NCI-H460 (cell line): Measurements from ENCODE around the gene CCDC180. TPM values are rescaled to one million over a fixed set of nuclear protein-coding genes. Genes with fewer than 3 reads are reported as not detected.

Experiments used
- small RNA-seq, 2 experiments: library from RNA; depleted of rRNA; stranded (forward); fragments of <200 nt; gene quantifications; one replicate each; pipeline ENCODE3, GENCODE V24; 2014
- total RNA-seq: library from RNA; depleted of rRNA; stranded (reverse); fragments of >200 nt; shearing (Covaris generic); gene quantifications from 2 replicates; pipeline ENCODE4 v1.2.3, GENCODE V29; 2014; rRNA removed

CCDC180 gene
- total RNA-seq, 1 experiment from 2014 or later, result 1.9 TPM

Small RNA genes within 50 kb of the gene (small RNA-seq; reads per million reads assigned to genes)
- gene AL512590.2 (0 reads per million in 2 experiments), gene CCDC180 (0 reads per million in 2 experiments)

Other genes starting within 250 kb of the CCDC180 start
- 7.5 and 8.4 TPM in 2 replicates for gene TDRD7, start 104.4 kb downstream of the CCDC180 start, total RNA-seq
- gene TMOD1, start 194.0 kb downstream of the CCDC180 start, total RNA-seq, result 1.9 and 2.2 TPM in 2 replicates